OCI-LY7 (cell line): ENCODE results near the gene TRAF4. TPM values are rescaled to one million over a fixed set of nuclear protein-coding genes. Genes with fewer than 3 reads are reported as not detected.
A peak's percentile ranks its signal among the peaks of the same experiment; 100 is the strongest.

ENCODE experiments used
- BruUV-seq: library from RNA; stranded (reverse); fragments of 400-500 nt; replicated peaks from 2 replicates; lab custom pipeline; 2021; lab: Mats Ljungman, UMichigan
- CTCF ChIA-PET: fragments of 300-600 bp; sonication (Branson Sonifier 250); formaldehyde crosslinking; loops from one replicate; lab custom pipeline; 2022; ENCODE audit warnings: antibody characterized with exemption; ENCODE audit not compliant: unreplicated experiment; lab: Charles Lee
- POLR2A ChIA-PET: fragments of 300-600 bp; sonication (Branson Sonifier 250); formaldehyde crosslinking; loops from one replicate; lab custom pipeline; 2022; ENCODE audit warnings: antibody characterized with exemption; lab: Charles Lee
- DNase-seq: peaks from one replicate; pipeline ENCODE4 v3.0.0-alpha.2; 2015; ENCODE audit warnings: low spot score
- H2AFZ ChIP-seq: fragments of 200-600 bp; sonication (generic), shearing (Covaris generic); 2 replicates; pipeline ENCODE4 v1.6.1; 2014; ENCODE audit warnings: mild to moderate bottlenecking, antibody characterized with exemption, low read length, moderate library complexity
- H3K27ac ChIP-seq: fragments of 200-600 bp; sonication (generic); 2 replicates; pipeline ENCODE4 v1.5.1; 2014; ENCODE audit warnings: mixed run types, low read depth, mild to moderate bottlenecking, moderate library complexity, low read length, inconsistent platforms; ENCODE audit not compliant: poor library complexity, severe bottlenecking
- H3K36me3 ChIP-seq: fragments of 200-600 bp; sonication (generic); 2 replicates; pipeline ENCODE4 v1.6.1; 2014; ENCODE audit warnings: mild to moderate bottlenecking, antibody characterized with exemption, low read length, moderate library complexity, mixed read lengths; ENCODE audit not compliant: insufficient read depth
- H3K4me1 ChIP-seq: fragments of 200-600 bp; sonication (generic); 2 replicates; pipeline ENCODE4 v1.5.1; 2014; ENCODE audit warnings: mild to moderate bottlenecking, low read length; ENCODE audit not compliant: insufficient read depth, poor library complexity, severe bottlenecking
- H3K4me2 ChIP-seq: fragments of 200-600 bp; sonication (generic); 2 replicates; pipeline ENCODE4 v1.6.1; 2014; ENCODE audit warnings: mild to moderate bottlenecking, low read length
- H3K4me3 ChIP-seq: fragments of 200-600 bp; sonication (generic); 2 replicates; pipeline ENCODE4 v1.5.1; 2014; ENCODE audit warnings: mild to moderate bottlenecking, low read depth, low read length; ENCODE audit not compliant: poor library complexity, severe bottlenecking
- H3K79me2 ChIP-seq: fragments of 200-600 bp; sonication (generic); 2 replicates; pipeline ENCODE4 v1.6.1; 2016; ENCODE audit warnings: low read depth, mild to moderate bottlenecking, low read length, moderate library complexity, mixed read lengths; ENCODE audit not compliant: insufficient read depth
- H3K9me2 ChIP-seq: fragments of 200-600 bp; sonication (generic); 2 replicates; pipeline ENCODE4 v1.6.1; 2016; ENCODE audit warnings: mild to moderate bottlenecking, low read length, mixed read lengths; ENCODE audit not compliant: insufficient read depth
- H3K9me3 ChIP-seq: fragments of 200-600 bp; sonication (generic); 2 replicates; pipeline ENCODE4 v1.6.1; 2014; ENCODE audit warnings: mild to moderate bottlenecking, mixed run types, low read length, mixed read lengths
- H4K20me1 ChIP-seq: fragments of 200-600 bp; sonication (generic); 2 replicates; pipeline ENCODE4 v1.6.1; 2014; ENCODE audit warnings: mild to moderate bottlenecking, antibody characterized with exemption, low read length, moderate library complexity, mixed read lengths; ENCODE audit not compliant: insufficient read depth
- CTCF ChIP-seq: fragments of 200-600 bp; sonication (generic); conservative IDR thresholded peaks from 2 replicates; pipeline ENCODE4 v1.5.1; 2014; ENCODE audit warnings: mild to moderate bottlenecking, antibody characterized with exemption, low read length, moderate library complexity, mixed read lengths
- EZH2phosphoT487 ChIP-seq: fragments of 200-600 bp; sonication (generic); IDR thresholded peaks from 2 replicates; pipeline ENCODE4 v1.6.1; 2018; ENCODE audit warnings: low read depth, borderline replicate concordance, mild to moderate bottlenecking, mixed run types, antibody characterized with exemption, low read length, moderate library complexity, mixed read lengths
- intact Hi-C: fragments of 100-400 bp; cut with micrococcal nuclease; formaldehyde crosslinking; loops from one replicate; pipeline ENCODE4 v1.10.0; 2022; ENCODE audit not compliant: unreplicated experiment
- total RNA-seq, 2 experiments: library from RNA; depleted of rRNA in 1 of 2; stranded (reverse); fragments of >200 nt in 1 of 2; shearing (Covaris generic) in 1 of 2; gene quantifications; 2 replicates each; pipeline ENCODE4 v1.2.3, GENCODE V29; 2014 to 2022

TRAF4 gene
- total RNA-seq, 2 experiments from 2014 or later = 105 to 123 TPM

- H4K20me1 ChIP-seq = peaks cover 30% of the 10 kb centered on the region
- TF ChIP-seq EZH2phosphoT487 (no peak), CTCF (0 out of 2 replicates have a peak, but pooled peaks have one; percentile 21)
- intact Hi-C loops = no loop called here
- no peaks in the 10 kb centered on the region for H3K9me3 ChIP-seq
- DNase-seq = no peak
- H3K27ac ChIP-seq = no peak overlapping the region
- peaks cover 40% of the 10 kb centered on the region for H3K4me1 ChIP-seq
- H2AFZ ChIP-seq = no peak overlapping the region
- peaks cover 83% of the 10 kb centered on the region for H3K36me3 ChIP-seq
- H3K4me2 ChIP-seq = peak overlapping the region; percentile 96; the same call in 1 of the 2 replicates
- H3K9me2 ChIP-seq = no peaks in the 10 kb centered on the region
- BruUV-seq = no TSS peak
- H3K79me2 ChIP-seq = peaks cover 39% of the 10 kb centered on the region
- no peak overlapping the region for H3K4me3 ChIP-seq
- CTCF ChIA-PET = interaction anchor here (1.1 to 3.3 kb wide), 2 partner anchors 20 to 38 kb away, joined by 3 to 27 read pairs; partner anchors contain the start of genes NEK8 and TLCD1
- POLR2A ChIA-PET = interaction anchor here (0.6 to 1.6 kb wide), 2 partner anchors 20 to 985 kb away, joined by 4 to 12 read pairs; no protein-coding TSS in a partner anchor
Observed at GRCh38 chr17:28747801-28748750, 4.3 kb downstream of the TRAF4 start.

GRCh38 chr17:28748852-28749515 lies 5.2 kb downstream of the TRAF4 start:
- Histone ChIP-seq H3K4me1 (peaks cover 35% of the 10 kb centered on the region), H3K4me3 (no peak overlapping the region), H3K4me2 (no peak overlapping the region; the same call in 1 of the 2 replicates), H3K9me2 (no peaks in the 10 kb centered on the region), H4K20me1 (peaks cover 30% of the 10 kb centered on the region), H3K79me2 (peaks cover 39% of the 10 kb centered on the region), H2AFZ (no peak overlapping the region), H3K27ac (no peak overlapping the region), H3K36me3 (peaks cover 83% of the 10 kb centered on the region), H3K9me3 (no peaks in the 10 kb centered on the region)
- BruUV-seq = no TSS peak
- POLR2A ChIA-PET = no interaction called here
- CTCF ChIA-PET = interaction anchor here (0.9 to 3.3 kb wide), 4 partner anchors 7 to 38 kb away, joined by 3 to 27 read pairs (median 4); partner anchors contain the start of genes NEK8 and TLCD1
- intact Hi-C loops = no loop called here
- TF ChIP-seq EZH2phosphoT487 (no peak), CTCF (no peak)
- DNase-seq = no peak
